Neural progenitor cell (in vitro differentiated cells): ENCODE results near the gene DYSF. TPM values are rescaled to one million over a fixed set of nuclear protein-coding genes. Genes with fewer than 3 reads are reported as not detected.

Source experiments
- DNase-seq: peaks from one replicate; pipeline ENCODE4 v3.0.0-alpha.2; 2016; ENCODE audit warnings: low spot score
- H2AFZ ChIP-seq: fragments of 200-600 bp; sonication (generic); replicated peaks from 2 replicates; pipeline ENCODE4 v1.6.1; 2016; ENCODE audit warnings: antibody characterized with exemption
- H3F3A ChIP-seq: fragments of 200-600 bp; sonication (generic); 2 replicates; pipeline ENCODE4 v1.6.1; 2016; ENCODE audit warnings: antibody characterized with exemption, low read depth
- H3K27ac ChIP-seq: fragments of 200-600 bp; sonication (generic); 2 replicates; pipeline ENCODE4 v1.5.1; 2016; ENCODE audit warnings: mild to moderate bottlenecking
- H3K27me3 ChIP-seq: fragments of 200-600 bp; sonication (generic); 2 replicates; pipeline ENCODE4 v1.6.1; 2016; ENCODE audit warnings: mild to moderate bottlenecking, moderate library complexity
- H3K36me3 ChIP-seq: fragments of 200-600 bp; sonication (generic); 2 replicates; pipeline ENCODE4 v1.5.1; 2016
- H3K4me1 ChIP-seq: fragments of 200-600 bp; sonication (generic); 2 replicates; pipeline ENCODE4 v1.6.1; 2016; ENCODE audit warnings: mixed run types
- H3K4me2 ChIP-seq: fragments of 200-600 bp; sonication (generic); 2 replicates; pipeline ENCODE4 v1.6.1; 2016
- H3K4me3 ChIP-seq: fragments of 200-600 bp; sonication (generic); 2 replicates; pipeline ENCODE4 v1.5.1; 2016
- H3K79me2 ChIP-seq: fragments of 200-600 bp; sonication (generic); 2 replicates; pipeline ENCODE4 v1.6.1; 2016; ENCODE audit warnings: low read depth
- H3K9ac ChIP-seq: fragments of 200-600 bp; sonication (generic); 2 replicates; pipeline ENCODE4 v1.6.1; 2016
- H3K9me3 ChIP-seq: fragments of 200-600 bp; sonication (generic); 2 replicates; pipeline ENCODE4 v1.5.1; 2016; ENCODE audit warnings: low read depth
- H4K20me1 ChIP-seq: fragments of 200-600 bp; sonication (generic); 2 replicates; pipeline ENCODE4 v1.6.1; 2016; ENCODE audit warnings: low read depth
- H3K27ac Mint-ChIP-seq: 3 replicates; pipeline ENCODE4 v1.8.0; 2021; ENCODE audit warnings: mixed read lengths
- H3K27me3 Mint-ChIP-seq: 2 replicates; pipeline ENCODE4 v1.8.0; 2022; ENCODE audit warnings: low read depth, mild to moderate bottlenecking, inconsistent platforms, moderate library complexity, mixed read lengths; ENCODE audit not compliant: insufficient read depth
- H3K36me3 Mint-ChIP-seq: 3 replicates; pipeline ENCODE4 v1.8.0; 2021; ENCODE audit warnings: mixed read lengths
- H3K4me1 Mint-ChIP-seq: 3 replicates; pipeline ENCODE4 v1.8.0; 2021; ENCODE audit warnings: mixed read lengths
- H3K4me3 Mint-ChIP-seq: 3 replicates; pipeline ENCODE4 v1.8.0; 2021; ENCODE audit warnings: mild to moderate bottlenecking, moderate library complexity, mixed read lengths
- H3K9me3 Mint-ChIP-seq: 3 replicates; pipeline ENCODE4 v1.8.0; 2020; ENCODE audit warnings: mixed read lengths
- CTCF ChIP-seq: fragments of 200-600 bp; sonication (generic); IDR thresholded peaks from 2 replicates; pipeline ENCODE4 v1.5.1; 2017; ENCODE audit warnings: antibody characterized with exemption, mild to moderate bottlenecking
- EZH2 ChIP-seq: fragments of 200-600 bp; sonication (generic); IDR thresholded peaks from 2 replicates; pipeline ENCODE4 v1.6.1; 2017; ENCODE audit warnings: antibody characterized with exemption, mild to moderate bottlenecking, moderate library complexity
- EZH2phosphoT487 ChIP-seq: fragments of 200-600 bp; sonication (generic); IDR thresholded peaks from 2 replicates; pipeline ENCODE4 v1.6.1; 2017; ENCODE audit warnings: antibody characterized with exemption
- total RNA-seq: library from RNA; depleted of rRNA; stranded (reverse); fragments of >200 nt; gene quantifications from 2 replicates; pipeline ENCODE4 v1.2.3, GENCODE V29; 2015; ENCODE audit warnings: low replicate concordance

Gene DYSF
- total RNA-seq, 1 donor from 2014 or later = 0.39 TPM

GRCh38 chr2:71599646-71600236 is 146.4 kb downstream of the DYSF start:
- Histone ChIP-seq H3K36me3 (no peaks in the 10 kb centered on the region), H3K9ac (no peak overlapping the region), H3K4me2 (no peak overlapping the region), H3K9me3 (no peaks in the 10 kb centered on the region), H3K4me3 (no peak overlapping the region), H3K27me3 (no peaks in the 10 kb centered on the region), H3K4me1 (peaks cover 23% of the 10 kb centered on the region), H3F3A (peaks cover 1% of the 10 kb centered on the region), H3K79me2 (no peaks in the 10 kb centered on the region), H3K27ac (no peak overlapping the region), H2AFZ (no peak overlapping the region), H4K20me1 (no peaks in the 10 kb centered on the region)
- Mint-ChIP-seq H3K27ac (peak overlapping the region; percentile 60), H3K4me1 (peaks cover 20% of the 10 kb centered on the region), H3K36me3 (no peaks in the 10 kb centered on the region), H3K9me3 (no peaks in the 10 kb centered on the region), H3K4me3 (no peak overlapping the region), H3K27me3 (peaks cover 7% of the 10 kb centered on the region)
- no peak for DNase-seq
- TF ChIP-seq EZH2phosphoT487 = no peak
- TF ChIP-seq EZH2 = no peak
- no peak for TF ChIP-seq CTCF

- Mint-ChIP-seq H3K4me3 (no peak overlapping the region), H3K4me1 (peaks cover 26% of the 10 kb centered on the region), H3K27ac (no peak overlapping the region), H3K9me3 (no peaks in the 10 kb centered on the region), H3K36me3 (no peaks in the 10 kb centered on the region), H3K27me3 (peaks cover 7% of the 10 kb centered on the region)
- H3K27ac ChIP-seq = no peak overlapping the region
- H2AFZ ChIP-seq = no peak overlapping the region
- no peaks in the 10 kb centered on the region for H3K79me2 ChIP-seq
- H3K4me1 ChIP-seq = peaks cover 29% of the 10 kb centered on the region
- no peak overlapping the region for H3K9ac ChIP-seq
- H3K4me3 ChIP-seq = no peak overlapping the region
- no peak for DNase-seq
- no peaks in the 10 kb centered on the region for H3K36me3 ChIP-seq
- H3K9me3 ChIP-seq = no peaks in the 10 kb centered on the region
- peaks cover 7% of the 10 kb centered on the region for H3F3A ChIP-seq
- H3K4me2 ChIP-seq = no peak overlapping the region
- no peaks in the 10 kb centered on the region for H4K20me1 ChIP-seq
- TF ChIP-seq EZH2 = no peak
- no peak for TF ChIP-seq CTCF
- no peak for TF ChIP-seq EZH2phosphoT487
- H3K27me3 ChIP-seq = no peaks in the 10 kb centered on the region
Measured at GRCh38 chr2:71600555-71600954, 147.2 kb downstream of the DYSF start.

GRCh38 chr2:71601136-71602114 is 148.1 kb downstream of the DYSF start:
- Histone ChIP-seq H3F3A (peaks cover 7% of the 10 kb centered on the region), H3K9ac (no peak overlapping the region), H3K4me1 (peaks cover 26% of the 10 kb centered on the region), H3K79me2 (no peaks in the 10 kb centered on the region), H3K9me3 (no peaks in the 10 kb centered on the region), H3K4me3 (no peak overlapping the region), H2AFZ (no peak overlapping the region), H3K27me3 (no peaks in the 10 kb centered on the region), H4K20me1 (no peaks in the 10 kb centered on the region), H3K27ac (no peak overlapping the region), H3K4me2 (no peak overlapping the region), H3K36me3 (no peaks in the 10 kb centered on the region)
- peaks cover 25% of the 10 kb centered on the region for H3K4me1 Mint-ChIP-seq
- no peak overlapping the region for H3K4me3 Mint-ChIP-seq
- no peaks in the 10 kb centered on the region for H3K9me3 Mint-ChIP-seq
- no peak overlapping the region for H3K27ac Mint-ChIP-seq
- H3K27me3 Mint-ChIP-seq = peaks cover 7% of the 10 kb centered on the region
- no peaks in the 10 kb centered on the region for H3K36me3 Mint-ChIP-seq
- no peak for DNase-seq
- TF ChIP-seq EZH2 (no peak), CTCF (no peak), EZH2phosphoT487 (no peak)
